HG02973 (cell line): ENCODE data around the gene GSDME.
"Not testable (repeated sequence)": the region's sequence is repeated elsewhere in the genome, so short reads cannot be mapped to it uniquely, and the experiment has no call there.

ENCODE experiments used
- ATAC-seq: cut with Tn5 transposase; IDR thresholded peaks from one replicate; pipeline ENCODE4 v1.9.1; 2021; ENCODE audit warnings: moderate library complexity; ENCODE audit not compliant: unreplicated experiment

GSDME gene

GRCh38 chr7:24742506-24743162 lies 14.6 kb downstream of the GSDME start:
- ATAC-seq: no peak

- no peak for ATAC-seq
These were observed 15.4 kb downstream of the GSDME start for GRCh38 chr7:24741679-24742505.

- ATAC-seq: no peak
These were observed 16.4 kb downstream of the GSDME start for GRCh38 chr7:24740871-24741270.

DNA sequence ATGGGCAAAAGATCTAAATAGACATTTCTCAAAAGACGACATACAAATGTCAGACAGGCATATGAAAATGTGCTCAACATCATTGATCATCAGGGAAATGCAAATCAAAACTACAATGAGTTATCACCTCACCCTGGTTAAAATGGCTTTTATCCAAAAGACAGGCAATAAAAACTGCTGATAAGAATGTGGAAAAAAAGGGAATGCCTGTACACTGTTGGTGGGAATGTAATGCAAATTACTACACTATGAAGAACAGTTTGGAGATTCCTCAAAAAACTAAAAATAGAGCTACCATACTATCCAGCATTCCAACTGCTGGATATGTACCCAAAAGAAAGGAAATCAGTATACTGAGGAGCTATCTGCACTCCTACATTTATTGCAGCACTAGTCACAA lies 18.0 kb downstream of the GSDME start:
- no peak for ATAC-seq

DNA sequence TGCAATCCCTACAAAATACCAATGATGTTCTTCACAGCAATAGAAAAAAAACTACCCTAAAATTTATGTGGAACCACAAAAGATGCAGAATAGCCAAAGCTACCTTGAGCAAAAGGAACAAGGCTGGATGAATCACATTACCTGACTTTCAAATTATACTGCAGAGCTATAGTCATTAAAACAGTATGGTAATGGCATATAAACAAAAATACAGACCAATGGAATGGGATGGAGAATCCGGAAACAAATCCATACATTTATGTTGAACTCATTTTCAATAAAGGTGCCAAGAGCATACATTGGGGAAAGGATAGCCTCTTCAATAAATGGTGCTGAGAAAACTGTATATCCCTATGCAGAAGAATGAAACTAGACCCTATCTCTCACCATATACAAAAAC lies 18.7 kb downstream of the GSDME start:
- no peak for ATAC-seq

GRCh38 chr7:24737281-24737680 lies 20.0 kb downstream of the GSDME start:
- no peak for ATAC-seq

GRCh38 chr7:24735594-24735993 lies 21.7 kb downstream of the GSDME start:
- ATAC-seq: not testable (repeated sequence)

- no peak for ATAC-seq
These were observed 23.0 kb downstream of the GSDME start for GRCh38 chr7:24734306-24734705.

DNA sequence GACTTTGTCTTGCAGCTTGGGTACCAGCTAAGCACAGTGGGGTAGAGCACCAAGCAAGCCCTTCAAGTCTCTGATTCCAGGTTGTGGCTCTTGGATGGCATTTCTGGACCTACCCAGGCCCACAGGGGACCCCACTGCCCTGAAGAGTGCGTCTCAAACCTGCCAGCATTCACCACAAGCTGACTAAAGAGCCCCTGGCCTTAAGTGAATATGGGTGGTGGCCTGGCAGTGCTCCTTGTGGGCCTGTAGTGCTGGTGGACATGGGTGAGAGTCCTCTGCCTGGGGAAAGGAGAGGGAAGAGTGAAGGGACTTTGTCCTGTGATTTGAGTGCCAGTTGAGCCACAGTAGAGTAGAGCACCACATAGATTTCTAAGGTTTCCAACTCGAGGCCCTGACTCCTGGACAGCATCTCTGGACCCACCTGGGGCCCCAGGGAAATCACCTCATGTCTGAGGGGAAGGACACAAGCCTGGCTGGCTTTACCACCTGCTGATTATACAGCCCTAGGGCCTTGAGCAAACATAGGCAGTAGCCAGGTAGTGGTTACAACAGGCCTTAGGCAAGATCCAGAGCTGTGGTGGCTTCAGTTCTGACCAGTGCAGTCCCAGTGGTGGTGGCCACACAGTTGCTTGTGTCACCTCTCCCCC lies 23.7 kb downstream of the GSDME start:
- no peak for ATAC-seq

DNA sequence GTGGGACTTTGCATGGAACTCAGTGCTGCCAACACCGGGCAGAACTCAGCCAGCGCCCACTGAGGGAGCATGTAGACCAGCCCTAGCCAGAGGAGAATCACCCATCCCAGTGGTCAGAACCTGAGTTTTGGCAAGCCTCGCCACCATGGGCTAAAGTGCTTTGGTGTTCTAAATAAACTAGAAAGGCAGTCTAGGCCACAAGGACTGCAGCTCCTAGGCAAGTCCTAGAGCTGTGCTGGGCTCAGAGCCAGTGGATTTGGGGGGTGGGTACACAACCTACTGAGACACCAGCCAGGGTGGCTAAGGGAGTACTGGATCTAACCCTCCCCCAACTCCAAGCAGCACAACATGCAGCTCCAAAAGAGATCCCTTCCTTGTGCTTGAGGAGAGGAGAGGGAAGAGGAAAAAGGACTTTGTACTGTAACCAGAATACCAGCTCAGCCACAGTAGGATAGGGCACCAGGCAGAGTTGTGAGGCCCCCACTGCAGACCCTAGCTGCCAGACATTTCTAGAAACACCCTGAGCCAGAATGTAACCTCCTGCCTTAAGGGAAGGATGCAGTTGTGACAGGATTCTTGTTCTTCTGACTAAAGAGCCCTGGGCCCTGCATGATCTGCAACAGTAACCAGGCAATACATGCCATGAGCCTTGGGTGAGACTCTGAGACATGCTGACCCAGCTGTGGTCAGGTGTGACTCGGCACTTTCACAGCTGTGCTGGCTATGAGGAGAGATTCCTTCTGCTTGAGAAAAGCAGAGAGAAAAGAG lies 24.4 kb downstream of the GSDME start:
- ATAC-seq: no peak

GRCh38 chr7:24731313-24731712 lies 26.0 kb downstream of the GSDME start:
- no peak for ATAC-seq

DNA sequence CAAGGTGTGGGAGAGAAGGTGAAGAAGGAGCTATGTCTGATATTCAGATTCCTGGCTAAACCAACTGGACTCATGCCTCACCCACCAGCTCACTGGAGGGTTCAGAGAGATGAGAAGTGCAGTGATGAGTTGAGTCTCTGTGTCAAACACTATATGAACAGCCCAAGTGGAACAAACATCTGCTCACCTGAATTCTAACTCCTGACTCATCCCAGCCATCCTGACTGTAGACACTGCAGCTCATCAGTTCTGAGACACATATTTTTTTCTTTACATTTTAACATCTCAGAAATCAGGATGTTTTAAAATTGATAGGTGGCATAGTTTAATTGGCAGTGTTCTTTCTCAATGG lies 27.3 kb downstream of the GSDME start:
- no peak for ATAC-seq

DNA sequence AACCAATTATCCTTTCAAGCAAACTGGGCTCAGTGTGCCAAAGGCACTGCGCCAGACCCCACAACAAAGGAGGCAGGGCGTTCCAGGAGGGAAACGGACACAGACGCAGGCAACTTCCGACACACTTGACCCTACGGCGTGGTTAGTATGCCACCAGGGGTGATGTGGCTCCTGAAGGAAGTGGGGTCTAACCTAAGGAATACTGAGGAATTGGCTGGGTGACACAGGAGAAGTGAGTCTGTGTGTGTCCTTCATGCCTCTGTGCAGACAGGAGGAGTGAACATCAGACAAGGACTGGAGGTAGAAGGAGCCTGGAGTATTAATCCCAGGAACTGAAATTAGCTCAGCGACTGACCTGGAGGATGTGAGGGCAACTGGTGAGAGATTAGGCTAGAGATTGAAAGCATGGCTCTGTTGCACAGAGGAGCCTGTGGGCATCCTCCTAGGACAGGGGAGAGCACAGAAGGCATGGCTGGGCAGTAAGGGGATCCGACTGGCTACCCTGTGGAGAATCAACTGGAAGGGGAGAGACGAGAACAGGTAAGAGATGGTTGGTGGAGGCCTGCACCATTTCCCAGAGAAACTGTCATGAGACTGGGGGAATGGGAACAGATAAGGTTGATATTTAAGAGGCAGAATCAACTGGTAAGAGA lies 27.8 kb downstream of the GSDME start:
- no peak for ATAC-seq

- ATAC-seq: no peak
These were observed 28.5 kb downstream of the GSDME start for GRCh38 chr7:24728503-24729364.

- ATAC-seq: no peak
These were observed 29.2 kb downstream of the GSDME start for GRCh38 chr7:24728121-24728500.

- peak; percentile 71 for ATAC-seq
These were observed 29.8 kb downstream of the GSDME start for GRCh38 chr7:24727154-24728120.

- no peak for ATAC-seq
These were observed 31.6 kb downstream of the GSDME start for GRCh38 chr7:24725554-24726241.
